ENCODE results near the gene AKR7A2. TPM values are rescaled to one million over a fixed set of nuclear protein-coding genes. Genes with fewer than 3 reads are reported as not detected.

AKR7A2 gene
- polyA plus RNA-seq (ENCODE audit: insufficient read length in 3 of 3) = 10 to 100 TPM; 66.5 to 97.1 (median 94.6) TPM
- long read RNA-seq, donor 1, transcript AKR7A2-201 (7 exons, 1,362 nt) = major isoform, 41 of 59 reads
- long read RNA-seq, donor 1, partial matches to known transcripts = 18 of 59 reads
- long read RNA-seq, donor 1, other reads (novel, unspliced or antisense) = 0 of 59 reads
- long read RNA-seq, donor 2, transcript AKR7A2-201 (7 exons, 1,362 nt) = major isoform, 48 of 59 reads
- long read RNA-seq, donor 2, partial matches to known transcripts = 11 of 59 reads
- long read RNA-seq, donor 2, other reads (novel, unspliced or antisense) = 0 of 59 reads
- long read RNA-seq, donor 3, transcript AKR7A2-201 (7 exons, 1,362 nt) = major isoform, 75 of 105 reads
- long read RNA-seq, donor 3, partial matches to known transcripts = 30 of 105 reads
- long read RNA-seq, donor 3, other reads (novel, unspliced or antisense) = 0 of 105 reads
- long read RNA-seq, donor 4, transcript AKR7A2-201 (7 exons, 1,362 nt) = major isoform, 62 of 77 reads
- long read RNA-seq, donor 4, partial matches to known transcripts = 15 of 77 reads
- long read RNA-seq, donor 4, other reads (novel, unspliced or antisense) = 0 of 77 reads
- long read RNA-seq, donor 5 = 0 reads
- long read RNA-seq, donor 6, transcript AKR7A2-201 (7 exons, 1,362 nt) = major isoform, 50 of 79 reads
- long read RNA-seq, donor 6, partial matches to known transcripts = 29 of 79 reads
- long read RNA-seq, donor 6, other reads (novel, unspliced or antisense) = 0 of 79 reads
- long read RNA-seq, donor 7, transcript AKR7A2-201 (7 exons, 1,362 nt) = major isoform, 71 of 105 reads
- long read RNA-seq, donor 7, partial matches to known transcripts = 32 of 105 reads
- long read RNA-seq, donor 7, other reads (novel, unspliced or antisense) = 0 of 105 reads
- long read RNA-seq, donor 8, transcript AKR7A2-201 (7 exons, 1,362 nt) = major isoform, 129 of 151 reads
- long read RNA-seq, donor 8, partial matches to known transcripts = 20 of 151 reads
- long read RNA-seq, donor 8, other reads (novel, unspliced or antisense) = 0 of 151 reads
- long read RNA-seq, donor 9, transcript AKR7A2-201 (7 exons, 1,362 nt) = major isoform, 68 of 85 reads
- long read RNA-seq, donor 9, partial matches to known transcripts = 17 of 85 reads
- long read RNA-seq, donor 9, other reads (novel, unspliced or antisense) = 0 of 85 reads
- long read RNA-seq, donor 10, transcript AKR7A2-201 (7 exons, 1,362 nt) = major isoform, 75 of 95 reads
- long read RNA-seq, donor 10, partial matches to known transcripts = 19 of 95 reads
- long read RNA-seq, donor 10, other reads (novel, unspliced or antisense) = 0 of 95 reads
- long read RNA-seq, donor 11, transcript AKR7A2-201 (7 exons, 1,362 nt) = major isoform, 48 of 61 reads
- long read RNA-seq, donor 11, partial matches to known transcripts = 13 of 61 reads
- long read RNA-seq, donor 11, other reads (novel, unspliced or antisense) = 0 of 61 reads
- long read RNA-seq, donor 12, transcript AKR7A2-201 (7 exons, 1,362 nt) = major isoform, 18 of 24 reads
- long read RNA-seq, donor 12, partial matches to known transcripts = 6 of 24 reads
- long read RNA-seq, donor 12, other reads (novel, unspliced or antisense) = 0 of 24 reads
- long read RNA-seq, donor 13, transcript AKR7A2-201 (7 exons, 1,362 nt) = major isoform, 130 of 157 reads
- long read RNA-seq, donor 13, partial matches to known transcripts = 26 of 157 reads
- long read RNA-seq, donor 13, other reads (novel, unspliced or antisense) = 0 of 157 reads
- long read RNA-seq, donor 14, transcript AKR7A2-201 (7 exons, 1,362 nt) = major isoform, 49 of 61 reads
- long read RNA-seq, donor 14, partial matches to known transcripts = 12 of 61 reads
- long read RNA-seq, donor 14, other reads (novel, unspliced or antisense) = 0 of 61 reads
- long read RNA-seq, donor 15, transcript AKR7A2-201 (7 exons, 1,362 nt) = major isoform, 22 of 33 reads
- long read RNA-seq, donor 15, partial matches to known transcripts = 8 of 33 reads
- long read RNA-seq, donor 15, other reads (novel, unspliced or antisense) = 0 of 33 reads
- long read RNA-seq, donor 16, transcript AKR7A2-201 (7 exons, 1,362 nt) = major isoform, 159 of 259 reads
- long read RNA-seq, donor 16, partial matches to known transcripts = 90 of 259 reads
- long read RNA-seq, donor 16, other reads (novel, unspliced or antisense) = 10 of 259 reads

DNA sequence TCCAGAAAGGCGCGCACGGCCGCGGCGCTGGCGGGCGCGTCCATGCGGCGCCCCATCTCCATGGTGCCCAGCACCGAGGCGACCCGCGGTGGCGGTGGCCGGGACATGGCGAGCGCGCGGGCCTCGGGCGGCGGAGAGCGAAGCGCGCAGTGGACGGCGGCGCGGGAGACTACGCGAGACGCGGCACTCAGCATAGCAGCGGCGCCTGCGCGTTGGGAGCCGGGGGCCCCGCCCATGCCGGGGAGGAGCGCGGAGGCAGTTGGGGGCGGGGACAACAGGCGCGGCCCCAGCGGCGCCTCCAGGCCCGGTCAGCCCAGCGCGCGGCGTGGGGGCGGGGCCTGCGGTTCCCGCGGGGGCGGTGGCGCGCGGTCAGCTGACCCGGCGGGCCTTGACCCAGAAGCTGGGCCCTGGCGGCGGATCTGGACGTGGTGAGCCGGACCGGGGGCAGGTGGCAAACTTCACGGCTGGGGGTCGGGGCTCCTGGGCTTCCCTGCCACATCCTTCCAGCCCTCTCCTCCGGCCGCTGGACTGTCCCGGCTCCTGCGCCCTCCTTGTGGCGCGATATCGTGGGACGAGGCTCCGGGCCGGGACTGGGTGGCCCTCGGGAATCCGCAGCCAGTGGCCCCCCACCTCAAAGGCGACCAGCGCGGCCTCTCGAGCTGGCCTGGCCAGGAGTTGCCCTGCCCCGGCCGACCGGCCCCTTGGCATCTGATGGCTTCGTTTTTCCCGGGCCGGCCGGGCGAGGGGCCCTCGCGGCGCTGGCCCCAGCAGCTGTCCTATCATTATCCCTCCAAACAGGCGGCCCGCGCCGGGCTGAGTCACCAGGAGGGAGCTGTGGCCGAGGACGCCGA, at the start of gene AKR7A2, which contains the start of gene SLC66A1:
AKR7A2 (minus strand) TSS at position 214 of the 851 bp plus-strand sequence; CDS start at position 194, 20 bp downstream.
SLC66A1 (plus strand) TSS at position 396 of the 851 bp plus-strand sequence. CDS start 5,352 bp downstream, outside the sequence.
- DNase-seq (ENCODE audit: extremely low read depth in 1 of 11, low read depth in 9 of 11, low spot score in 4 of 11) = peak; percentile 72 to 94 (median 90)

- DNase-seq (ENCODE audit: extremely low read depth in 1 of 11, low read depth in 9 of 11, low spot score in 4 of 11) = no peak
Measured at GRCh38 chr1:19360843-19361610, 49.1 kb upstream of the AKR7A2 start.

GRCh38 chr1:19360432-19360831, 48.5 kb upstream of the AKR7A2 start:
- no peak for DNase-seq (ENCODE audit: extremely low read depth in 1 of 11, low read depth in 9 of 11, low spot score in 4 of 11)

DNA sequence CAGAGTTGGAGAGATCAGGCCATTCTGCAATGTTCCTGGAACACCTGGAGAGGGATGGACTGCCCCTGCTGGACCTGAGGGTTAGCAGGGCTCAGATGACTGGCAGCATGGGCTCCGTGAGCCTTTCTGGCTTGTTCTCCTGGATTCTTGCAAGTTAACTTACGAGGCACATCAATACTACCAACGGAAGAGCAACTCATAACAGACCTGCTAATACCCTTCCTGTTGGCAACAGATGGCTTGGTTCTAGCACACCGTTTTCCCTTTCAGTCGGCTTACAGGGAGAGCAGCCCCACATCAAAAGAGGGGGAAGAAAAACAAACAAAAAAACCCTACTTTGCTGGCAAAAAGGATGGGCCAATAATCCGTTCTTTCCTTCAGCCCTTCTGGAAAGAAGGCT, 48.1 kb upstream of the AKR7A2 start:
- DNase-seq (ENCODE audit: extremely low read depth in 1 of 11, low read depth in 9 of 11, low spot score in 4 of 11) = no peak

DNA sequence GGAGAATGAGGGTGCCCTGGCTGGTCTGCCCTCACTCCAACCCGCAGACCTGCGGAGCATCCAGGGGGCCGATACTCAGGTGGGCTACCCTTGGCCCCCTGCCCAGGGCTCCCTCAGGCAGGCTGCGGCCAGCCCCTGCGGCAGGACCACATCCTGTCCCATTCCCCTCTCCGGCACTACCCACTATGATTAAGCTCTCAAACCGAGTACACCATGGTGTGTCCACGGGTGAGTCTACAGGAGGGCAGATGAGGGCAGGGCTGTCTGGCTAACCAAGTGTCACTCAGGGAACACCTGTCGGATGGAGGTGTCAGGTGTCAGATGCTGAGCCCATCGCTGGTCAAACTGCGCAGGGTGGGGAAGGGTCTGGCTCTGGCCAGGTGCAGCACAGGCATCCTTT, 47.4 kb upstream of the AKR7A2 start:
- no peak for DNase-seq (ENCODE audit: extremely low read depth in 1 of 11, low read depth in 9 of 11, low spot score in 4 of 11)

GRCh38 chr1:19358710-19359109, 46.8 kb upstream of the AKR7A2 start:
- DNase-seq (ENCODE audit: extremely low read depth in 1 of 11, low read depth in 9 of 11, low spot score in 4 of 11) = no peak

GRCh38 chr1:19357299-19357986, 45.5 kb upstream of the AKR7A2 start:
- no peak for DNase-seq (ENCODE audit: extremely low read depth in 1 of 11, low read depth in 9 of 11, low spot score in 4 of 11)

DNA sequence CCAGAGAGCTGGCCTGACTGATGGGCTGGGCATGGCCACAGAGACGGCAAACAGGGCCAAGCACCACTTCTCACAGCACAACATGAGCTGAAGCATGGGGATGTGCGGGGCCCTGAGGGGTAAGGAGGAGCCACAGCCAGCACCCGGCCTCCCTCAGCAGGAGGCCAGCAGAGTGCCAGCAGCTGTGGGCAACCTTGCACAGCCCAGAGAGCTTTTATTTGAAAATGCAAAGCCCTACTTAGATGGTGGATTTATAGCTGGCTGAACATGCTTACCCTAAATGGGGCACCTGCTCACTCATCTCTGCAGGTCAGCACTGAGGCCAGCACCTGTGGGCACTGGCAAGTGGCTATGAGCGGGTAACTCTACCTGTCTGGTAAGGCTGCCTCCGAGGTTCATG, 44.3 kb upstream of the AKR7A2 start:
- DNase-seq (ENCODE audit: extremely low read depth in 1 of 11, low read depth in 9 of 11, low spot score in 4 of 11) = no peak

DNA sequence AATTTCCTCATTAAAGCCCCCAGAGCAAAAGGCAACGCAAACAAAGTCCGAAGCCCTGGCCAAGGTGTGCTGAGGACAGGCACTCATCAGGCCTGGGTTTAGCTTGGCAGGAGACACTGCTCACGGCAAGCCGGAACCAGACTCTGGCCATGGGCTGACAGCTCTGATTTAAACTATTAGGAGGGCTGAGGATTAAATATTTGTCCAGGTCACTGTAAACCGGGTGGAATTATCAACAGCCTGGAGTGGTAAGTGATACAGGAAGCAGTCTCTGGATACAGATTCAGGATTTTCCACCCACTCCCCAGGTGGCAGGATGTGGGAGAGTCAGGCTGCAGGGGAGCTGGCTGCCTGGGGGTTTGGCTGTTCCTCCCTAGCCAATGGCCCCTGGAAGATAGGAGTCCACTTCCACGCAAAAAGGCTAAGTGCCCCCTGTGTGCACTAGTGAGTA, 42.6 kb upstream of the AKR7A2 start:
- no peak for DNase-seq (ENCODE audit: extremely low read depth in 1 of 11, low read depth in 9 of 11, low spot score in 4 of 11)

- DNase-seq (ENCODE audit: extremely low read depth in 1 of 11, low read depth in 9 of 11, low spot score in 4 of 11) = no peak
Measured at GRCh38 chr1:19353596-19353995, 41.7 kb upstream of the AKR7A2 start.

GRCh38 chr1:19352839-19353238, 40.9 kb upstream of the AKR7A2 start:
- no peak for DNase-seq (ENCODE audit: extremely low read depth in 1 of 11, low read depth in 9 of 11, low spot score in 4 of 11)

DNA sequence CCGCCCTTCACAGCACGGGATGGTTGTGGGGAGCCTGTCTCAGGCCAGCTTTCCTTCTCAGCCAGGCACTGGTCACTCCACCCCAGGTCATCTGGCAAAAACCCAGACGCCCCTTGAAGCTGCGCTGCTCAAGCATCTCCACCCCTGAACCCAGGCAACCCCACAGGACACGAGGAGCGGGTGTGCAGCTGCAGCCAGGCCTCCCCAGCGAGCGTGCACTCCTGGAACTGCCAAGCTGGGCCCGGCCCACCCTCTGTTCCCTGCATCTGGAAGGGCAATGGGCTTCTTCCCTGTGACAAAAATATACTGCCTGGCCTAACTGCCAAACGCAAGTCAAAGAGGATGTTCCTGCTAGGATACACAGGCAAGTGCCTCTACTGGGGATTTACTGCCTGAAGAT, 39.9 kb upstream of the AKR7A2 start:
- DNase-seq (ENCODE audit: extremely low read depth in 1 of 11, low read depth in 9 of 11, low spot score in 4 of 11) = no peak

DNA sequence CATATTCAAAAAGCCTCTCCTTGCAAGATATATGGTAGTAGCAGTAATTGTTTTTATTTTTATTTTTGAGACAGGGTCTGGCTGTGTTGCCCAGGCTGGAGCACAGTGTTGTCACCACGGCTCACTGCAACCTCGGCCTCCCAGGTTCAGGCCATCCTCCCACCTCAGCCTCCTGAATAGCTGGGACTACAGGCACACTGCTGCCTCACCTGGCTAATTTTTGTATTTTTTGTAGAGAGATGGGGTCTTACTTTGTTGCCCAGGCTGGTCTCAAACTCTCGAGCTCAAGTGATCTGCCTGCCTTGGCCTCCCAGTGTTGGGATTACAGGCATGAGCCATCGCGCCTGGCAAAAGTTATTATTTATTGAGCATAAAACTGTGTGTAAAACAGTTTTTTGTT, 38.6 kb upstream of the AKR7A2 start:
- no peak for DNase-seq (ENCODE audit: extremely low read depth in 1 of 11, low read depth in 9 of 11, low spot score in 4 of 11)

- DNase-seq (ENCODE audit: extremely low read depth in 1 of 11, low read depth in 9 of 11, low spot score in 4 of 11) = no peak
Measured at GRCh38 chr1:19349999-19350398, 38.1 kb upstream of the AKR7A2 start.
